ENCODE results near the gene FAM124A. TPM values are rescaled to one million over a fixed set of nuclear protein-coding genes. Genes with fewer than 3 reads are reported as not detected.

Gene FAM124A
- total RNA-seq, 2 experiments from 2014 or later = 0.44 TPM; not detected in 1

GRCh38 chr13:51206584-51206983, 15.6 kb upstream of the FAM124A start:
- no peaks in the 10 kb centered on the region for H3K9me2 ChIP-seq (ENCODE audit: insufficient read depth, low read length)
- H3K36me3 ChIP-seq (ENCODE audit: insufficient read depth, low read length) = no peaks in the 10 kb centered on the region
- H3K27ac ChIP-seq (ENCODE audit: low read depth, low read length, poor library complexity, severe bottlenecking) = no peak overlapping the region
- no peak for TF ChIP-seq EZH2phosphoT487 (IDR thresholded peaks at IDR 0.05; ENCODE audit: borderline replicate concordance, low read depth, low read length)
- ChIA-PET CTCF (ENCODE audit: unreplicated experiment) (no interaction called here), POLR2A (no interaction called here)
- H3K4me1 ChIP-seq (ENCODE audit: insufficient read depth, low read length, poor library complexity, severe bottlenecking) = no peaks in the 10 kb centered on the region
- no peak overlapping the region for H3K4me3 ChIP-seq (ENCODE audit: low read depth, low read length, poor library complexity, severe bottlenecking)
- H2AFZ ChIP-seq (ENCODE audit: low read length) = no peak overlapping the region
- intact Hi-C loops (cut with micrococcal nuclease; ENCODE audit: unreplicated experiment) = no loop called here
- BruUV-seq (replicated peaks) = no TSS peak
- no peak for DNase-seq (ENCODE audit: low spot score)
- no peaks in the 10 kb centered on the region for H3K9me3 ChIP-seq (ENCODE audit: low read length)
- no peak overlapping the region for H3K4me2 ChIP-seq (ENCODE audit: low read length)
- no peaks in the 10 kb centered on the region for H3K79me2 ChIP-seq (ENCODE audit: insufficient read depth, low read depth, low read length)
- H4K20me1 ChIP-seq (ENCODE audit: insufficient read depth, low read length) = no peaks in the 10 kb centered on the region

DNA sequence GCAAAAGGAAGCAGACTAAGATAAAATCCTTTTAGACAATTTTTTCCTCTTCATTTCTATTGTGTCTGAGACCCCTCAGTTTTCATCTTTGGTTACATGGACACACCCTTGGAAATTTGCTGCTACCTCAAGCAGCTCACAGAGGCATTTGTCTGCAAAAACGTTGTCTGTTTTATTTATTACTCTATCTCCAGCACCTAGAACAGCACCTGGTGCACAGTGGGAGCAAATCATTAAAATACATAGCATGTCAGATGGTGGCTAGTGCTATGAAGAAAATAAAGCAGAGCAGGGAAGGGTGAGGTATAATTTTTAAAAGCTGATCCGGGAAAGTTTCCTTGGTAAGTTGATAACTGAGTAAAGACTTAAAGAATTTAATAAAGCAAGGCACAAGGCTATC, 14.3 kb upstream of the FAM124A start:
- no peak for TF ChIP-seq EZH2phosphoT487 (IDR thresholded peaks at IDR 0.05; ENCODE audit: borderline replicate concordance, low read depth, low read length)
- TF ChIP-seq, protein P1, sequence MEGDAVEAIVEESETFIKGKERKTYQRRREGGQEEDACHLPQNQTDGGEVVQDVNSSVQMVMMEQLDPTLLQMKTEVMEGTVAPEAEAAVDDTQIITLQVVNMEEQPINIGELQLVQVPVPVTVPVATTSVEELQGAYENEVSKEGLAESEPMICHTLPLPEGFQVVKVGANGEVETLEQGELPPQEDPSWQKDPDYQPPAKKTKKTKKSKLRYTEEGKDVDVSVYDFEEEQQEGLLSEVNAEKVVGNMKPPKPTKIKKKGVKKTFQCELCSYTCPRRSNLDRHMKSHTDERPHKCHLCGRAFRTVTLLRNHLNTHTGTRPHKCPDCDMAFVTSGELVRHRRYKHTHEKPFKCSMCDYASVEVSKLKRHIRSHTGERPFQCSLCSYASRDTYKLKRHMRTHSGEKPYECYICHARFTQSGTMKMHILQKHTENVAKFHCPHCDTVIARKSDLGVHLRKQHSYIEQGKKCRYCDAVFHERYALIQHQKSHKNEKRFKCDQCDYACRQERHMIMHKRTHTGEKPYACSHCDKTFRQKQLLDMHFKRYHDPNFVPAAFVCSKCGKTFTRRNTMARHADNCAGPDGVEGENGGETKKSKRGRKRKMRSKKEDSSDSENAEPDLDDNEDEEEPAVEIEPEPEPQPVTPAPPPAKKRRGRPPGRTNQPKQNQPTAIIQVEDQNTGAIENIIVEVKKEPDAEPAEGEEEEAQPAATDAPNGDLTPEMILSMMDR (conservative IDR thresholded peaks at IDR 0.05; ENCODE audit: low read length) = no peak
- DNase-seq (ENCODE audit: low spot score) = no peak
- Histone ChIP-seq H3K4me1 (ENCODE audit: insufficient read depth, low read length, poor library complexity, severe bottlenecking) (no peaks in the 10 kb centered on the region), H3K36me3 (ENCODE audit: insufficient read depth, low read length) (no peaks in the 10 kb centered on the region), H3K9me3 (ENCODE audit: low read length) (no peaks in the 10 kb centered on the region), H3K79me2 (ENCODE audit: insufficient read depth, low read depth, low read length) (no peaks in the 10 kb centered on the region), H3K9me2 (ENCODE audit: insufficient read depth, low read length) (no peaks in the 10 kb centered on the region), H2AFZ (ENCODE audit: low read length) (no peak overlapping the region), H3K4me2 (ENCODE audit: low read length) (no peak overlapping the region), H4K20me1 (ENCODE audit: insufficient read depth, low read length) (no peaks in the 10 kb centered on the region), H3K27ac (ENCODE audit: low read depth, low read length, poor library complexity, severe bottlenecking) (no peak overlapping the region), H3K4me3 (ENCODE audit: low read depth, low read length, poor library complexity, severe bottlenecking) (no peak overlapping the region)
- CTCF ChIA-PET (ENCODE audit: unreplicated experiment) = no interaction called here
- no TSS peak for BruUV-seq (replicated peaks)
- intact Hi-C loops (cut with micrococcal nuclease; ENCODE audit: unreplicated experiment) = no loop called here
- POLR2A ChIA-PET = interaction anchor here (0.7 kb wide), 2 partner anchors 386 to 1835 kb away, joined by 3 read pairs; no protein-coding TSS in a partner anchor

DNA sequence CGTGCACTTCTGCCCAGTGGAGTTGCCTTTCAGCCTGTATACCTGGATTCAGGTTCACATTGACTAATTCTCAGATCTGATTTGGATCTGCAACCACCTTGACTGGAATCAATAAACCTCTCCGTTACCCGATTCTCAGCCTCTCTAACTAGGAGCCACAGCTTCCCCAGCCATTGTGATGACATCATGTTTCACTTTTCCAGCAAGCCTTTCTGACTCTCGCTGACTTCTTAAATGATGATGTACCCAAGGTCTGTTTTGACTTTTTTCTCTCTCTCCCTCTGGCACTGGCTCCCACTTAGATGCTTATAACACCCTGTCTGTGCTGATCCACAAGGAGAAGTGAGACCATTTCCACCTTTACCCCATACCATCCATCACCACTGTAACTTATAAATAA, 13.5 kb upstream of the FAM124A start:
- no TSS peak for BruUV-seq (replicated peaks)
- DNase-seq (ENCODE audit: low spot score) = no peak
- intact Hi-C loops (cut with micrococcal nuclease; ENCODE audit: unreplicated experiment) = no loop called here
- Histone ChIP-seq H3K9me2 (ENCODE audit: insufficient read depth, low read length) (no peaks in the 10 kb centered on the region), H3K4me1 (ENCODE audit: insufficient read depth, low read length, poor library complexity, severe bottlenecking) (no peaks in the 10 kb centered on the region), H3K9me3 (ENCODE audit: low read length) (no peaks in the 10 kb centered on the region), H3K27ac (ENCODE audit: low read depth, low read length, poor library complexity, severe bottlenecking) (no peak overlapping the region), H3K79me2 (ENCODE audit: insufficient read depth, low read depth, low read length) (no peaks in the 10 kb centered on the region), H3K36me3 (ENCODE audit: insufficient read depth, low read length) (no peaks in the 10 kb centered on the region), H4K20me1 (ENCODE audit: insufficient read depth, low read length) (no peaks in the 10 kb centered on the region), H2AFZ (ENCODE audit: low read length) (no peak overlapping the region), H3K4me3 (ENCODE audit: low read depth, low read length, poor library complexity, severe bottlenecking) (no peak overlapping the region), H3K4me2 (ENCODE audit: low read length) (no peak overlapping the region)
- ChIA-PET CTCF (ENCODE audit: unreplicated experiment) (no interaction called here), POLR2A (no interaction called here)
- TF ChIP-seq, protein P1 (conservative IDR thresholded peaks at IDR 0.05; ENCODE audit: low read length) = no peak
- TF ChIP-seq EZH2phosphoT487 (IDR thresholded peaks at IDR 0.05; ENCODE audit: borderline replicate concordance, low read depth, low read length) = no peak

All from OCI-LY7 (cell line).